HG03378 (cell line): ENCODE results near the gene SLC29A3.
"Not testable (repeated sequence)": the region's sequence is repeated elsewhere in the genome, so short reads cannot be mapped to it uniquely, and the experiment has no call there.

ENCODE experiments used
- ATAC-seq: cut with Tn5 transposase; IDR thresholded peaks from one replicate; pipeline ENCODE4 v1.9.1; 2021; ENCODE audit warnings: mild to moderate bottlenecking, moderate library complexity; ENCODE audit not compliant: unreplicated experiment

SLC29A3 gene

DNA sequence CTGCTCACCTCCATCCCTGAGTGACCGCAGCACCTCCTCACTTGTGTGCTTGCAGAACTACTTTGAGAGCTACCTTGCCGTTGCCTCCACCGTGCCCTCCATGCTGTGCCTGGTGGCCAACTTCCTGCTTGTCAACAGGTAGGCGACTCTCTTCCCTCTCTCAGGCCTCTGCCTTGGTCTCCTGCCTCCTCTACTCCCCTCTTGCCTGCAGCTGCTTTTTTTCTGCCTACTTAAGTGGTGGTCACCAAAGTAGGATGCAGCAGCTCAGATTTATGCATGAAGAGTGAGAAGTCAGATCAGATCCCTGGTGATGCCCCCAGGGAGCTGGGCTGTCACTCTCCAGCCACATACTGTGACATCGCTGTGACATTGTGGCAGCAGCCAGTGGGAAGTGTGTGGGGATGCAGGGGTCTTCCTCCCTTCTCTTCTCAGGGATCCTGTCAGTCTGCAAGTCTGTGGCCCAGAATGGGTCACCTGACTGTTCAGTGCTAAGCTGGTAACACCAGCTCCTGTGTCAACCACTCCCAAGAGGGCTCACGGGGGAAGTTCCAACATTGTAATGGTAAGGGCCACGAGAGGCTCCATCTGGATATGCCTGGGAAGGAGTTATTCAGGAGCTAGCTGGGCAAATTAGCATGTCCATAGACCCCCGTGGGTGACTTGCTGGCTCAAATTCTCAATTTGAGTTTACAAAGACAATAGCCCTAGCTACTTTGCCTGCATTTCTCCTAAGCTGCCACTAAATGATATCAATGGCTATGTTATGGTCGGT is 25.3 kb downstream of the SLC29A3 start:
- ATAC-seq: no peak

DNA sequence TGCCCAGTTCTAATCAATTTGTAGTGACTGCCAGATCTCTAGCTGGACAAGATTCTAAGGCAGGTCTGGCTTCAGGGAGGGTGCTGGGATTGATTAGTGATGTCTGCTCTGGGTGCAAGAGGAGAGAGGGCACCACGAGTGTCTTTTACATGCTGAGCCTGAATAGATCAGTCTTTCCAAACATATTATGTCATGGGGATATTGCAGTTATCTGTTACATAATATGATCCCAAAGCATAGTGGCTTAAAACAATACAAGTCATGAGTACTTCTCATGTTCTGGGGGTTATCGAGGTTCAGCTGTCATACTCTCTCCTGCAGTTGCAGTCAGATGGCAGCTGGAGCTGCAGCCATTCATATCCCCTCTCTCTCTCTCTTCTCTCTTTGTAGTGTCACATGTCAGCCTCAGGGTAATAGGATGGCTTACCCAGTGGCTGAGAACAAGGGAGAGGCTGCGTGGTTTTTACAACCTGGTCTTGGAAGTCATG is 26.0 kb downstream of the SLC29A3 start:
- no peak for ATAC-seq

DNA sequence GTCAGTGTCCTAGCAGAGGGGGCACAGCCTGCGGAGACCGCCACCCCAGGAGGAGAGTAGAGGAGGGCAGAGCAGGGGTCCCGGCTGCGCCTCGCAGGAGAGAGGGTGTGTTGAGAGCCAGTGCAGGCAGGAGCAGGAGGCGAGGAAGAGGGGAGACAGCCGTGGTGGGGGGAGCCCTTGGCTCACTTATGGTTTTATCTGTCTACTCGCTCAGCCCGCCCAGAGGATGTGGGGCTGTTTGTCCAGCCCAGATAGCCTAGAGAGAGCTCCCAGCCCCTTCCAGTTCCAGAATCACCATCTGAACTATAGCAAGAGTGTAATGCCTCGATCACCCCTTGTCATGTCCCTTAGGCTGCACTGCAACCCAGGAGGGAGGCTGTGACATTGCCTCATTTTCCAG is 26.6 kb downstream of the SLC29A3 start:
- no peak for ATAC-seq

DNA sequence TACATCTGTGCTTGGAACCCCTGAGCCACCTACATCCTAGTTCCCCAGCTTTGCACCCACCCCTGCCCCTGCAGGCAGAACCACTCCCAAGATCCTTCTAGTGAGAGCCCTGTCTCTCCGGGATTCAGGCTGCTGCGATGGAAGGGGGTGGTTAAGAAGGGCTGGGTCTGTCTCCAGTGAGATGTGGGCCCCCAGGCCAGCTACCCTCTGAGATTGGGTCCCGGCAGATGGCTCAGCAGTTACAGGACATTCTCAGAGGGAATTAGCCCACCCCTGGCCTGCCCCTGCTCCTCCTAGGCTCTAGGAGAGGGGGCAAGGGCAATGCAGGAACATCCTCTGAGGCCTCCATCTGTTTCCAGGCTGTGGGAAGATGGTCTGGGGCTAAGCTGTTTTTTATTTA is 27.7 kb downstream of the SLC29A3 start:
- ATAC-seq: no peak

DNA sequence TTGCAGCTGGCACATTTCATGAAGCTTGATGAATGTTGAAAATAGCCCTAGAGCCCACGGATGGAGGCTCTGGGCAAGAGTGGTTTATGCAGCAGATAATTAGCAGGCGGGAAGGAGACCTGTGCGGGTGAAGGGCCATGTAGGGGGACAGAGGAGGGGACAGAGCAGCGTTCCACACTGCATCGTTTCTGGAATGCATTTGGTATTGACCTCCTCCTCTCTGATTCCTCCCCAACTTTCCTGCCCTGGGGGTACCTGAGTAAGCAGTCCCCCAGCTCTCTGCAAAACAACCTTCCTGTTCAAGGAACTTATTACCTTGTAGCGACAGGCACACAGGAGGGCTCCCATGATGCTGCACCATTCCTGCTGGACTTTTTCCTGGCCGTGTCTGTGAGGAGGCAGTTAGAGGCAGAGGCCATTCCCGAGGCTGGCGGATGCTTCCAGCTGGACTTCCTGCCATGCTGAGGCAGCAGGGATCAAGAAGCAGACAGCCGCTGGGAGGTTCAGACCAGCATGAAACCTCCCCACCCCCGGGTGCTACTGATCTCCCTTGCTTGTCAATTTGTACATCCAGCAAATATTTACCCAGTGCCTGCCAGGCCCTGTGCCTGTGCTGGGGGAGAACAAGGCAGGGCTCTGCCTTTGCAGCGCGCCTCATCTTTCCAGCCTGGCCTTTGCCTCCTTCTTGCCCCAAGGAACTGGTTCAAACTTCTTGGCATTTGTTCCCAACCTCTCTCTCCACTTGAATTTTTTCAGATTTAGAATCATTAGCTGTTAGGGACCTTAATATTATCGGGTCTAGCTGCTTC is 28.7 kb downstream of the SLC29A3 start:
- ATAC-seq: no peak

DNA sequence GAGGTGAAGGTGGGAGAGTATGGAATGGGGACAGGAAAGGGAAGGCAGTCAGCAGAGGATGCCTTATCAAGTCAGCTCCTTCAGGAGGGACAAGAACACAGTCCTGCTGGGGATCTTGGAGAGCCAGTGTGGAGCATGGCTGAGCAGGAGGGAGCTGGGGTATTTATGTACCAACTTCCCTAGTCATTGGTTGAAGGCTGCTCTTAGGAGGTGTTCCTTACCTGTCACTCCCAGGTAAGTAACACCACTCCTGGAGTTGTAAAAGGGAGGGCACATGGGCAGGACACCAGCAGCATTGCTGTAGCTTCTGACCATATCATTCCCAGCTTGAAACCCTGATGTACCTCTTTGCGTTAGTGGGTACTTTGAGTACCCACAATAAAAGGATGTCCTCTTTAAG is 29.8 kb downstream of the SLC29A3 start:
- no peak for ATAC-seq

DNA sequence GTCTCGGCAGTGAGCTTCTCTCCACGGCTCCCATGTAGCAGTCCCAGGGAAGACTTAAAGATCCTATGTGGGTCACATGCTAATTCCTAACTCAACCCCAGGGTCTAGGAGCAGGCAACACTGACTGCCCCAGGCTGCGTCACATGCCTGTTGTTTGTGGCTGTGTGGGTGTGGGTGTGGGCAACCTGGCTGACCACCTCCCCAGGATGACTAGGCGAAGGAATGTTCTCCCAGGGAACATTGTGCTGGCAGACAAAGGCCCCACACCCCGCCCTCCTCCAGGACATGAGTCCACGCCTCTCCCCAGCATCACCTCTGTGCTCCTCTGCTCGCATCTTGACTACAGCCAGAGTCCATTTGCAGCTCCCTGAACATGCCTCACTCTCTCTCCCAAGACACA is 30.3 kb downstream of the SLC29A3 start:
- no peak for ATAC-seq

DNA sequence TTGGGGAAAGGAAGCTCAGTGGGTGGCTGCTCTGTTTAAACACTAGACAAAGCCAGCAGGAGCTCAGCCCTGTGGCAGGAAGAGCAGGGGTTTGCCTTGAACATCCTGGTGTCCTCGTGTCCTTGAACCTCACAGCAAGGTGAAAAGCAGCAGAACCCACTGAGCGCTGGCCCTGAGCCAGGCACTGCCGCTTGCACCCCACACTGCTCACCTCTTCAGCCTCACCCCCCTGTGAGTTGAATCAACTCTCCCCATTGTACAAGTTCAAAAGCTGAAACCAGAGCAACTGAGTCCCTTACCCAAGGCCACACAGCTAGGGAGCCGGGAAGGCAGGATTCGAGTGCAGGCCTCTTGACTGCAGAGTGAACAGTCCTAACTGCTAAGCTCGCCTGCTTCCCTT is 32.0 kb downstream of the SLC29A3 start:
- ATAC-seq: no peak

DNA sequence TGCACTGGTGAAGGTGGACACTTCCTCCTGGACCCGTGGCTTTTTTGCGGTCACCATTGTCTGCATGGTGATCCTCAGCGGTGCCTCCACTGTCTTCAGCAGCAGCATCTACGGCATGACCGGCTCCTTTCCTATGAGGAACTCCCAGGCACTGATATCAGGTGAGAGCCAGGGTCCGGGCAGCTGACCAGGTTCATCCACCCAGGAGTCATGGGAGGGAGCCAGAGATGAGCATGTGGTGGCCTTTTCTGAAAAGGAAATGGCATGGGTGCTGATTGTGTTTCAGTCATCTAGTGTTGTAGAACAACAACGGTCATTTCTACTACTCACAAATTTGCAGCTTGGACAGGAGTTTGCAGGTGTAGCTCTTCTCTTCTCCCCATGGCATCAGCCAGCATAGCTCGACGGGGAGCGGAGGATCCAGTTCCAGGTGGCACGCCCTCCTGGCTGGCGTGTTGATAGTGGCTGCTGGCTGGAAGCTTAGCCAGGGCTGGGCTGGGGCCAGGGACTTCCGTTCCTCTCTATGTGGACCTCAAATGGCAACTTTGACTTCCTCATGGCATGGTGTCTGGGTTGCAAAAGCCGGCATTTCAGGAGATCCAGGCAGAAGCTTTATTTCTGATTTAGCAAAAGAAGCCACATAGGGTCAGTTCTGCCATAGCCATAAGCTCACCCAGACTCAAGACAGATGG is 32.7 kb downstream of the SLC29A3 start:
- no peak for ATAC-seq

DNA sequence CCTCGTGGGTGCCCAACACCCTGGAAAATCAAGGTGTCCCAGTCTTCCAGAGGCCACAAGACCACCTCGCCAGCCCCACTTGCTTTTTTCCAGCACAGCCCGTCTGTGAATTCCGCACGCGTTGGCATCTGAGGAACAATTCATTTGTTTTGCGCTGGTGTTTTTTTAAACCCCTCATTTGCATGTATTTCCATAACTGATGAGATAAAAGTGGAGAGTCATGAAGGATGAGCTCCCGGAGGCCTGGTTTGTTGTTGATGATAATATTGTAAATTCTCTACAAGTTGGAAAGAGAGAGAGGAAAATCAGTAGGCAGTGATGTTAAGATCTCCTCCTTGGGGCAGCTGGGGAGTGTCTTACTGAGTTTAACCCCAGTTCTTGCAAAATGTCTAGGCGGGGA is 34.6 kb downstream of the SLC29A3 start:
- ATAC-seq: no peak

DNA sequence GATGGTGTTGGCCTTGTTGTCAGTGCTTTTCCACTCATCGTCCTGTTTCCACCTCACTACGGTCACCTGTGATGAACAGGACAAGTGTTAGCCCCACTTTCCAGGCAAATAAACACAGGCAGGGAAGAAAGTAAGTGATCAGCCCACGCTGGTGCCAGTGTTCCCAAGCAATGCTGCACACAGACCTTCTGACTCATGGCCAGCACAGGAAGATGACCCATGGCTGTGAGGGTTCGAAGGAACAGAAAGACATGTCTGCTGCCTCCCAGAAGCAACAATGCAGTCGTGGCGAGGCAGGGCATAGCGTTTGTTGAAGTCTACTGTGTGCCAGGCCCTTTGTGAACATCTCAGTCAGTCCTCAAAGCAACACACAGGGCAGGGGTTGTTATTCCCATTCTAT is 35.7 kb downstream of the SLC29A3 start:
- no peak for ATAC-seq

DNA sequence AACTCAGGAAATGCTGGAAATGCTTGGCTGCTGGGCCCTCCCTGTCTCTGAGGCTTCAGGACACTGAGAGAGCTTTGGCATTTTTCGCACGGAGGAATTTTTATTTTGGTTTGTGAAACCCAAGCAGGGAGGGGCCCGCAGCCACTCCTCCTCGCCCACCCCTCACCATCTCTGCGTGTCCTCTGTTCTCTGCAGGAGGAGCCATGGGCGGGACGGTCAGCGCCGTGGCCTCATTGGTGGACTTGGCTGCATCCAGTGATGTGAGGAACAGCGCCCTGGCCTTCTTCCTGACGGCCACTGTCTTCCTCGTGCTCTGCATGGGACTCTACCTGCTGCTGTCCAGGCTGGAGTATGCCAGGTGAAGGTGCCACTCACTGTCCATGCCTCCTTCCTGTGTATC is 36.8 kb downstream of the SLC29A3 start:
- no peak for ATAC-seq

DNA sequence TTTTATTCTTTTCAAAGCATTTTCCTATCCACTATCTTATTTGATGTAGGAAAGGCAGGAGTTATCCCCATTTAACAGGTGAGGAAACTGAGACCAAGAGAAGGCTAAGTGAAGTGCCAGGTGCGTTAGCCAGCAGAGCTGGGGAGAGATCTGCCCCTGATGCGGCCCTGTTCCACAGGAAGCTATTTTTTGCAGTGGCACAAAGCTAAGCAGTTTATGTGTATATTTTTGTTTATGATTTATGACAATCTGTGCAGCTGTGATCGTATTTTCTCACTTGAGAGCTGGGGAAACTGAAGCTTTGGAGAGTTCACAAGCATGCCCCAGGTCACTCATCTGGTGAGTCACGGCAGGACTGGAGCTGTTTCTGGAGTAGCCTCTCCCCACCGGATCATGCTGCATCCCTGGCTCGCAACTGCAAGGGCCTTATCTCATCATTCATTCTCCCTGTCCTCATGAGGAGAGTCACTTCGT is 38.8 kb downstream of the SLC29A3 start:
- ATAC-seq: no peak

DNA sequence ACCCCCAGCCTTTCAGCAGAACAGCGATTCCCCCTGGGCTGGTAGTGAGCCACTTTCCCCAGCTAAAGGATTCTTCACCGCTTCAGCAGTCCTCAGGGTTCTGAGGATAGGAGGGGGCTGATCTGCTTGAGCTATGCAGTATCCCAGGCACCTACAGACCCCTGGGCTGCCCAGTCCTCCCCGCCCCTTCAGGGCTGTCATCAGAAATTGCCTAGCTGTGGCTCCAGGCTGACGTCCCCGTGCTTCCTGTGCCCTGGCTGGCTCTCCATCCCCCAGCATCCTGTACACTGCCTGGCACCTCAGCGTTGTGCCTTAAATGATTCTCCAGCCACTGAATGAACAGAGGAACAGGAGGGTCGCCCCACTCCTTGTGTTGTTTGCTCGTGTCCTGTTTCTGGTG is 39.2 kb downstream of the SLC29A3 start:
- no peak for ATAC-seq

DNA sequence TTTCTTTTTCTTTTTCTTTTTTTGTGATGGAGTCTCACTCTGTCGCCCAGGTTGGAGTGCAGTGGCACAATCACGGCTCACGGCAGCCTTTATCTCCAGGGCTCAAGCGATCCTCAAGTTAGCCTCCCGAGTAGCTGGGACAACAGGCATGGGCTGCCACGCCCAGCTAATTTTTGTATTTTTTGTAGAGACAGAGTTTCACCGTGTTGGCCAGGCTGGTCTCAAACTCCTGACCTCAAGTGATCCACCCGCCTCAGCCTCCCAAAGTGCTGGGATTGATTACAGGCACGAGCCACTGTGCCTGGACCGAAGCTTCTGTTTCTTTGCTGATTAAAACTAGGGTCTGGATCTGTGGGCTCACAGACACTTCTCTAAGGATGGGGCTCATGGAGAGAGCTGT is 39.8 kb downstream of the SLC29A3 start:
- not testable (repeated sequence) for ATAC-seq

DNA sequence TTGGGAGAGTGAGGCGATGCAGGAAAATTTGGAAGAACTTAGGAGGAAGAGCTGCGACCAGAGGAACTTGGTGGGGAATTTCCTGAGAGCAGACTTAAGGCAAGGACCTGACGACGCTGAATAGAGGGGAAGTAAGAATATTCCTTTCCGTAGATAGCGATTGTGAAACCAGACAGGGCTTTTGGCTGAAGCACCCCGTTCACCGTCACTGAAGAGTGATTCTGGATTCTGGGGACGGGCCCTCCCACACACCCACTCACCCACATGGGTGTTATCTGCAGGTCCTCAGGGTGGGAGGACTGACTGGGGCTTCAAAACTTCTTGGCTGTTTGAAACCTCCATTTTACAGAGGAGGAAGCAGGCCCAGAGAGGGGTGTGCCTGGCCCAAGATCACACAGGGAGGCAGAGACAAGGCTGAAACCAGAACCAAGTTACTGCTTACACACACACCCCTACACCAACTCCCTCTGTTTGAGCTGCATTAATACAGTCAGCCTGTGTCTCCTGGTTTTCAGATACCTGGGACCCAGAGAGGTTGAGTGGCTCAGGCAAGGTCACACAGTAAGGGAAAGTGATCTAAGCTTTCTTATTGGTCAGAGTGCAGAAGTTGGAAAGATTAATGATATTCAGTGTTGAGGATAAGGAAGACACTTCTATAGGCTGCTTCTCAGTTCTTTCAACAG is 40.4 kb downstream of the SLC29A3 start:
- ATAC-seq: no peak

DNA sequence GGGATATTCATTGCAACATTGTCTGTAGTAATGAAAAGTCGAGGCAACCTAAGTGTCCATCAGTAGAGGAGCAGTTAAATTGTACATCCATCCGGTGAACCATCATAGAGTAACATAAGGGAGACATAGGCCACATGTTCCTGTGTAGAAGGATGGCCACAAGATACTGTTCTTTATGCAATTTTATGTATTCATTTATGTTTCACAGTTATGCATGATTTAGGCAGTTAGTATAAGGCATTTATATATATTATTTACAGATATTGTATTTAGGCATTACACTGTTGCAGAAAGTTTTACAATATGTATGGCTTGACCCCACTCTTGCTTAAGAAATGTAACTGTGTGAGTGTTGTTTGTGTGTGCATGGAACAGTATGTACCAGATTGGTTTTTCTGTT is 41.7 kb downstream of the SLC29A3 start:
- no peak for ATAC-seq

DNA sequence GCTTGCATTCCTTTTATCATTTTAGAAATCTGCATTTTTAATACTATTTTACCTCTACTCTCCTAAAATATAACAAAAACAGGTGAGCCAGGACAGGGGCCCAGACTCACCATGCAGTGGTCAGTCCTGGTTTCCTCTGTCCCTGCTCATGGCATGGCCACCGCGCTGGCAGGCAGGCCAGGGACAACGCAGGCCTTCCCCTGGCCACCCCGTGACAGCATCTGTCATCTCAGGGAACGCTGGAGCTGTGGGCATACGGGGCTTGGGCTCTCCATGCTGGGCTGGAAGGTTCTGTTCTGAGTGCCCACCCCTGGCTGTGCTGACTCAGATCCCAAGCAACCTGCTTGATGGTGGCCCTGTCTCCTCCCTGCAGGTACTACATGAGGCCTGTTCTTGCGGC is 42.5 kb downstream of the SLC29A3 start:
- ATAC-seq: no peak

DNA sequence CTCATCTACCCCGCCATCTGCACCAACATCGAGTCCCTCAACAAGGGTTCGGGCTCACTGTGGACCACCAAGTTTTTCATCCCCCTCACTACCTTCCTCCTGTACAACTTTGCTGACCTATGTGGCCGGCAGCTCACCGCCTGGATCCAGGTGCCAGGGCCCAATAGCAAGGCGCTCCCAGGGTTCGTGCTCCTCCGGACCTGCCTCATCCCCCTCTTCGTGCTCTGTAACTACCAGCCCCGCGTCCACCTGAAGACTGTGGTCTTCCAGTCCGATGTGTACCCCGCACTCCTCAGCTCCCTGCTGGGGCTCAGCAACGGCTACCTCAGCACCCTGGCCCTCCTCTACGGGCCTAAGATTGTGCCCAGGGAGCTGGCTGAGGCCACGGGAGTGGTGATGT is 43.1 kb downstream of the SLC29A3 start:
- ATAC-seq: no peak

DNA sequence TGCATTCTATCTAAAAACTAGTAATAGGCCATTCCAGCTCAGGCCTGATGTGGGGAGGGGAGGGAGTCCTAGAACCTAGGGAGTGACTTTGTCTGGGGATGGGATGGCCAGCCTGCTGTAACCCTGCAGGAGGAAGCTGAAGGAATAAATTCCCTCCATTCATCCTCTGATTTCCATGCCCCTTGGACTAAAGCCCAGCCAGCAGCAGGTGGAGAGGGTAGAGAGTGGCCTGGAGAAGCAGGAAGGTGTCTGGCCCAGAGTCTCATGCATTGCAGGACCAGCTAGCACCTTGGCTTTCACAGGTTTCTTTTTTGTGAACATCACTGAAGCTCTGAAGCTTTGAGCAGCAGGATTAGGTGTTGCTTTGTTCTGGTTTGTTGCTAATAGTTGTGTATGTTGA is 44.9 kb downstream of the SLC29A3 start:
- no peak for ATAC-seq

DNA sequence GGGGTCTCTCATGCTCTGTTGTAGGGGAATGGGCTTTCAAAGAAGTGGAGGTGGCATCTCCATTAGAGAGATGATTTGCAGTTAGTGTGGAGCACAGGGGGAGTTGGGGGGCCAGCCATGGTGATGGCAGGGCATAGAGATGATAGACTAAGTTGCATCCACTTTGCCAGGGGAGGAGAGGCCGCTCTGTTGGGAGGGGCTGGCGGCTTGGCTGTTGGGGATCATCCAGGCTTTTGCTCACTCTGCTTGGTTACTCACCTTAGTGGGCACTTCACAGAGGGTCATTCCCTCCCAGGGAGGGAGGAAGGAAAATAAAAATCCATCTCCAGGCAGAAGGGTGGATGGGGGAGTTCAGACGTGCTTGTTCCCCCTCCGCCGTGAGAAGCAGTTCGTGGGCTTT is 46.3 kb downstream of the SLC29A3 start:
- no peak for ATAC-seq
